Smooth muscle cell (in vitro differentiated cells): Measurements from ENCODE around the gene PREX1. TPM values are rescaled to one million over a fixed set of nuclear protein-coding genes. Genes with fewer than 3 reads are reported as not detected.

Experiments
- DNase-seq: peaks from one replicate; lab custom pipeline; 2025; ENCODE audit not compliant: unreplicated experiment; lab: John Stamatoyannopoulos, UW
- H2AFZ ChIP-seq: fragments of 200-600 bp; sonication (generic); 2 replicates; pipeline ENCODE4 v1.6.0; 2016; ENCODE audit warnings: antibody characterized with exemption, low read depth, mild to moderate bottlenecking
- H3F3A ChIP-seq: fragments of 200-600 bp; sonication (generic); 2 replicates; pipeline ENCODE4 v1.6.0; 2017; ENCODE audit warnings: antibody characterized with exemption, low read depth
- H3K27ac ChIP-seq: fragments of 200-600 bp; sonication (generic); 2 replicates; pipeline ENCODE4 v1.5.1; 2016; ENCODE audit warnings: low read depth, mild to moderate bottlenecking
- H3K27me3 ChIP-seq: fragments of 200-600 bp; sonication (generic); 2 replicates; pipeline ENCODE4 v1.6.1; 2016; ENCODE audit warnings: low read depth, mild to moderate bottlenecking
- H3K36me3 ChIP-seq: fragments of 200-600 bp; sonication (generic); 2 replicates; pipeline ENCODE4 v1.5.1; 2016; ENCODE audit warnings: low read depth
- H3K4me1 ChIP-seq: fragments of 200-600 bp; sonication (generic); 2 replicates; pipeline ENCODE4 v1.5.1; 2016; ENCODE audit warnings: low read depth
- H3K4me2 ChIP-seq: fragments of 200-600 bp; sonication (generic); 2 replicates; pipeline ENCODE4 v1.6.0; 2016; ENCODE audit warnings: mild to moderate bottlenecking
- H3K4me3 ChIP-seq: fragments of 200-600 bp; sonication (generic); 2 replicates; pipeline ENCODE4 v1.5.1; 2016; ENCODE audit warnings: mild to moderate bottlenecking
- H3K79me2 ChIP-seq: fragments of 200-600 bp; sonication (generic); 2 replicates; pipeline ENCODE4 v1.6.0; 2016; ENCODE audit warnings: low read depth, mild to moderate bottlenecking
- H3K9ac ChIP-seq: fragments of 200-600 bp; sonication (generic); 2 replicates; pipeline ENCODE4 v1.6.0; 2016; ENCODE audit warnings: low read depth
- H3K9me3 ChIP-seq: fragments of 200-600 bp; sonication (generic); replicated peaks from 2 replicates; pipeline ENCODE4 v1.5.1; 2016; ENCODE audit warnings: low read depth
- H4K20me1 ChIP-seq: fragments of 200-600 bp; sonication (generic); 2 replicates; pipeline ENCODE4 v1.6.0; 2016; ENCODE audit warnings: low read depth
- WGBS: methylation state at CpG from one replicate; pipeline ENCODE4 v1.1.7; 2016; ENCODE audit warnings: low lambda C conversion rate; 5-methylcytosine and 5-hydroxymethylcytosine counted together
- polyA plus RNA-seq: library from polyadenylated mRNA; unstranded; fragments of >200 nt; fragmentation: Nextera tagmentation; extraction: Ambion mirVana; gene quantifications from 2 replicates; pipeline ENCODE4 v1.2.1, GENCODE V29; 2016
- total RNA-seq: library from RNA; depleted of rRNA; stranded (reverse); fragments of >200 nt; gene quantifications from 2 replicates; pipeline ENCODE4 v1.2.3, GENCODE V29; 2014
- TF ChIP-seq, protein P1 (sequence below): fragments of 200-600 bp; sonication (generic); IDR thresholded peaks from 2 replicates; pipeline ENCODE4 v1.5.1; 2017; ENCODE audit warnings: borderline replicate concordance, mild to moderate bottlenecking, antibody characterized with exemption; ENCODE audit not compliant: insufficient read depth, poor library complexity, severe bottlenecking

PREX1 gene
- total and polyA plus RNA-seq, 2 experiments from 2014 or later = 0.04 to 0.30 TPM

DNA sequence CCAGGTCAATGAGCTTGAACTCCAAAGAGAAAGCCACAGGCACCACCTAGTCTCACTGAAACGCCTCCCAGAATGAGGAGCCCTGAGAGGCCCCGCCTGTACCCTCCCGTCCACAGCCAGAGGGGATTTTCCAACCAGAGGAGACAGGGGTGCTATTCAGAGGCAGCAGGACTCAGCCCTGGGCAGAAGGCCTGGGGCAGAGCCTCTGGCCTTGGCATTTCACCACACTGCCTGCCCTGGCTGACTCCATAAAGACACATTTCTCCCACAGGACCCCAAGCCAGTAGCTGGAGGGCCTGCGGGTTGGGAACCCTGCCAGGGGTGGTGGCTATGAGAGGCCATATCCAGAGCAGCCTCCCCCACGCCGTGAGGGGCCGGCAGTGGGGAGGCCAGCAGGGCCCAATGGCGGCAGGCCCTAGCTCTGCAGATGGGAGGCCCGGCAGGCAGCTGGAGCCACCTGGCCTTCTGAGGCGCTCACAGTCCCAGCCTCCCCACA lies 159.3 kb downstream of the PREX1 start:
- DNase-seq = no peak
- TF ChIP-seq, protein P1, sequence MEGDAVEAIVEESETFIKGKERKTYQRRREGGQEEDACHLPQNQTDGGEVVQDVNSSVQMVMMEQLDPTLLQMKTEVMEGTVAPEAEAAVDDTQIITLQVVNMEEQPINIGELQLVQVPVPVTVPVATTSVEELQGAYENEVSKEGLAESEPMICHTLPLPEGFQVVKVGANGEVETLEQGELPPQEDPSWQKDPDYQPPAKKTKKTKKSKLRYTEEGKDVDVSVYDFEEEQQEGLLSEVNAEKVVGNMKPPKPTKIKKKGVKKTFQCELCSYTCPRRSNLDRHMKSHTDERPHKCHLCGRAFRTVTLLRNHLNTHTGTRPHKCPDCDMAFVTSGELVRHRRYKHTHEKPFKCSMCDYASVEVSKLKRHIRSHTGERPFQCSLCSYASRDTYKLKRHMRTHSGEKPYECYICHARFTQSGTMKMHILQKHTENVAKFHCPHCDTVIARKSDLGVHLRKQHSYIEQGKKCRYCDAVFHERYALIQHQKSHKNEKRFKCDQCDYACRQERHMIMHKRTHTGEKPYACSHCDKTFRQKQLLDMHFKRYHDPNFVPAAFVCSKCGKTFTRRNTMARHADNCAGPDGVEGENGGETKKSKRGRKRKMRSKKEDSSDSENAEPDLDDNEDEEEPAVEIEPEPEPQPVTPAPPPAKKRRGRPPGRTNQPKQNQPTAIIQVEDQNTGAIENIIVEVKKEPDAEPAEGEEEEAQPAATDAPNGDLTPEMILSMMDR = no peak
- WGBS = 93% methylated on average over 10 of the region's 10 CpGs
- no peaks in the 10 kb centered on the region for H3K36me3 ChIP-seq
- no peaks in the 10 kb centered on the region for H3K9me3 ChIP-seq
- H3F3A ChIP-seq = no peaks in the 10 kb centered on the region
- H3K27me3 ChIP-seq = no peaks in the 10 kb centered on the region
- no peaks in the 10 kb centered on the region for H3K79me2 ChIP-seq
- no peak overlapping the region for H3K27ac ChIP-seq
- H3K4me1 ChIP-seq = no peaks in the 10 kb centered on the region
- H4K20me1 ChIP-seq = no peaks in the 10 kb centered on the region
- no peak overlapping the region for H3K4me2 ChIP-seq
- no peak overlapping the region for H2AFZ ChIP-seq
- no peak overlapping the region for H3K9ac ChIP-seq
- no peak overlapping the region for H3K4me3 ChIP-seq

DNA sequence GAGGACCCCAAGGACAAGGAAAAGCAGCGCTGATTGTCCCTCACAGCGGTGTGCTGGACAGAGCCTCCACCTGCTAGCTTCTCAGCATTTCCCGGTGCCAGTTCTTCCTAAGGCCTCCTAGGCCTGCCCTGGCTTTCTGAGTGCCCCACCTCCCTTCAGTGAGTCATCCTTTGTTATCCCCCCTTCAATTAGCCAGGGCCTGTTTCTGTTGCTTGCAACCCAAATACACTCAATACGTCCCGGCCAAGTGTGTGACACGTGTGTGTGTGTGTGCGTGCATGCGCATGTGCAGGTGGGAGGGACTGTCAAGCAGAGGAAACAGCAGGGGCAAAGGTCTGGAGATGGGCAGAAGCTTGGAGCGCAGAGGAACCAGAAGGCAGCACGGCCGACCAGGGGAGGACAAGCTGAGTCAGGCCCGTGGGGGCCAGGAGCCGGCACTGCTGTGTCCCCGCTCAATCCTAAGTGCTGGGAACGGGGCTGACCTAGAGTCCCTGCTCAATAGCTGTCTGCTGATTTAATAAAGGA lies 159.8 kb downstream of the PREX1 start:
- no peak overlapping the region for H3K9ac ChIP-seq
- no peaks in the 10 kb centered on the region for H4K20me1 ChIP-seq
- WGBS = 85% methylated on average over 15 of the region's 15 CpGs
- no peak overlapping the region for H3K4me2 ChIP-seq
- H3K36me3 ChIP-seq = no peaks in the 10 kb centered on the region
- H2AFZ ChIP-seq = no peak overlapping the region
- H3K27me3 ChIP-seq = no peaks in the 10 kb centered on the region
- no peak overlapping the region for H3K4me3 ChIP-seq
- H3K9me3 ChIP-seq = no peaks in the 10 kb centered on the region
- no peaks in the 10 kb centered on the region for H3K79me2 ChIP-seq
- no peak for DNase-seq
- no peak overlapping the region for H3K27ac ChIP-seq
- no peaks in the 10 kb centered on the region for H3K4me1 ChIP-seq
- TF ChIP-seq, protein P1 = no peak
- H3F3A ChIP-seq = no peaks in the 10 kb centered on the region

DNA sequence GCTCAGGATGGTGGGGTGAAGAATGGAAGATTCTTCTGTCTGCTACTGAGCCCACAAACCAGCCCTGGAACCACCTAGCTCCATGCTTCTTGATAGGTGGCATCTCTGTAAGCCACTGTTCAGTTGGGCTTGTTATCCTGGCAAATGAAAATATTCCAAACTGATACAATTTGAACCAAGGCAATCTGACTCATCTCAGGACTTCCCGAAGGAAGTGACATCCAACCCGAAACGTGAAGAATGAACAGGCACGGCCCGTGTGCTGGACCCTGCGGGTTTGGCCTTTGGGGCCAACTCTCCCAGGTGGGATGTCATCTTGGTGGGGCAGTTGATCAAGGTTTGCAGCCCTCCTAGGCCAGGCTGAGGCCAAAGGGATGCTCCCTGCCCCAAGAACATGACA lies 160.3 kb downstream of the PREX1 start:
- no peaks in the 10 kb centered on the region for H3K4me1 ChIP-seq
- H3K4me2 ChIP-seq = no peak overlapping the region
- H3K27ac ChIP-seq = no peak overlapping the region
- no peaks in the 10 kb centered on the region for H3K79me2 ChIP-seq
- no peak for DNase-seq
- H4K20me1 ChIP-seq = no peaks in the 10 kb centered on the region
- 94% methylated on average over 6 of the region's 6 CpGs for WGBS
- no peak overlapping the region for H3K4me3 ChIP-seq
- H3K9ac ChIP-seq = no peak overlapping the region
- H3K36me3 ChIP-seq = no peaks in the 10 kb centered on the region
- H2AFZ ChIP-seq = no peak overlapping the region
- no peaks in the 10 kb centered on the region for H3K9me3 ChIP-seq
- TF ChIP-seq, protein P1 = no peak
- H3F3A ChIP-seq = no peaks in the 10 kb centered on the region
- H3K27me3 ChIP-seq = no peaks in the 10 kb centered on the region

DNA sequence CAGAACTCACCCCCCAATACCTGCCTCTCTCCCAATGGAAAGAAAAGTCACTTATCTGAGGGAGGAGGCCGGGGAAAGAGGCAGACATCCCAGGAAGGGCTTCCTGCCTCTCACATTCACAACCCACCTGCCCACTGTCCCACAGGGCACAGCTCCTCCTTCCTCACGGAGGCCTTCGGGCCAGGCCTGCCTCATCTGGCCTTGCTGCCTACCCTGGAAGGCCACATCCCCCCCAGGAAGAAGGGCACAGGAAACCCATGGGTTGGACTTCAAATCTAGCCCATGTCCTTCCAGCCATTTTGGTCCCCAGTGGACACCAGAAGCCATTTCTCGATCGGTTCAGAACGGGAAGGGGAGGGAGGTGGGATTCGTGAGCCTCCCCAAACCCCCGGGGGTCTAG lies 162.0 kb downstream of the PREX1 start:
- no peaks in the 10 kb centered on the region for H3K79me2 ChIP-seq
- no peak for DNase-seq
- no peak overlapping the region for H3K4me2 ChIP-seq
- WGBS = 98% methylated on average over 8 of the region's 8 CpGs
- H3K9me3 ChIP-seq = no peaks in the 10 kb centered on the region
- no peaks in the 10 kb centered on the region for H3K36me3 ChIP-seq
- H3K27ac ChIP-seq = no peak overlapping the region
- H3K9ac ChIP-seq = no peak overlapping the region
- no peaks in the 10 kb centered on the region for H3K4me1 ChIP-seq
- H3K4me3 ChIP-seq = no peak overlapping the region
- H3K27me3 ChIP-seq = no peaks in the 10 kb centered on the region
- H3F3A ChIP-seq = no peaks in the 10 kb centered on the region
- TF ChIP-seq, protein P1 = no peak
- no peaks in the 10 kb centered on the region for H4K20me1 ChIP-seq
- no peak overlapping the region for H2AFZ ChIP-seq
